SH-SY5Y (cell line): ENCODE data around the gene LSM12.

ENCODE experiments used
- GATA2 ChIP-seq: IDR thresholded peaks from 2 replicates; pipeline ENCODE4 v1.6.1; 2011; ENCODE audit warnings: mild to moderate bottlenecking, low read depth, low read length
- GATA3 ChIP-seq: IDR thresholded peaks from 2 replicates; pipeline ENCODE4 v1.6.1; 2011; ENCODE audit warnings: low read depth, mild to moderate bottlenecking, low read length, moderate library complexity

The LSM12 gene

GRCh38 chr17:44105941-44106340 lies 39.5 kb upstream of the LSM12 start:
- TF ChIP-seq GATA2 = no peak
- TF ChIP-seq GATA3 = no peak

GRCh38 chr17:44105483-44105882 lies 39.0 kb upstream of the LSM12 start:
- TF ChIP-seq GATA2 (no peak), GATA3 (no peak)

GRCh38 chr17:44102849-44103622 lies 36.6 kb upstream of the LSM12 start:
- no peak for TF ChIP-seq GATA2
- TF ChIP-seq GATA3 = no peak

GRCh38 chr17:44097110-44097958 lies 30.9 kb upstream of the LSM12 start:
- TF ChIP-seq GATA2 (no peak), GATA3 (no peak)

GRCh38 chr17:44095647-44096496 lies 29.4 kb upstream of the LSM12 start:
- TF ChIP-seq GATA2 = no peak
- no peak for TF ChIP-seq GATA3

GRCh38 chr17:44095388-44095646 lies 28.8 kb upstream of the LSM12 start:
- no peak for TF ChIP-seq GATA3
- TF ChIP-seq GATA2 = no peak

- TF ChIP-seq GATA2 = no peak
- no peak for TF ChIP-seq GATA3
These were observed 28.4 kb upstream of the LSM12 start for GRCh38 chr17:44094701-44095387.

- TF ChIP-seq GATA2 (no peak), GATA3 (no peak)
These were observed 26.9 kb upstream of the LSM12 start for GRCh38 chr17:44093231-44093900.

GRCh38 chr17:44092051-44092450 lies 25.6 kb upstream of the LSM12 start:
- TF ChIP-seq GATA2 (no peak), GATA3 (no peak)

- TF ChIP-seq GATA3 (no peak), GATA2 (no peak)
These were observed 24.9 kb upstream of the LSM12 start for GRCh38 chr17:44091200-44091997.

- TF ChIP-seq GATA3 (no peak), GATA2 (no peak)
These were observed 21.8 kb upstream of the LSM12 start for GRCh38 chr17:44088254-44088653.

GRCh38 chr17:44087319-44087718 lies 20.8 kb upstream of the LSM12 start:
- TF ChIP-seq GATA3 (no peak), GATA2 (no peak)
